SK-N-MC (cell line): Measurements from ENCODE around the gene CCDC82.

Experiments used
- DNase-seq: peaks from one replicate; pipeline ENCODE4 v3.0.0-alpha.2; 2011; ENCODE audit warnings: low read depth, low spot score
- H3K27ac ChIP-seq: fragments of 200-600 bp; sonication (generic); 2 replicates; pipeline ENCODE4 v1.5.1; 2016; ENCODE audit warnings: mixed run types
- H3K36me3 ChIP-seq: fragments of 200-600 bp; sonication (generic); 2 replicates; pipeline ENCODE4 v1.6.1; 2017; ENCODE audit warnings: antibody characterized with exemption, low read length, mixed read lengths; ENCODE audit not compliant: insufficient read depth
- H3K4me3 ChIP-seq: fragments of 200-600 bp; sonication (generic); 2 replicates; pipeline ENCODE4 v1.5.1; 2016
- H3K9ac ChIP-seq: fragments of 200-600 bp; sonication (generic); 2 replicates; pipeline ENCODE4 v1.8.0; 2017; ENCODE audit warnings: mixed run types, mixed read lengths; ENCODE audit not compliant: insufficient read length
- H3K9me3 ChIP-seq: fragments of 200-600 bp; sonication (generic); 2 replicates; pipeline ENCODE4 v1.6.1; 2017; ENCODE audit warnings: low read depth, mild to moderate bottlenecking, antibody characterized with exemption, low read length, moderate library complexity, mixed read lengths
- EZH2 ChIP-seq: fragments of 200-600 bp; sonication (generic); IDR thresholded peaks from one replicate; pipeline ENCODE4 v1.6.1; 2017; ENCODE audit warnings: antibody characterized with exemption
- FOXP2 ChIP-seq: optimal IDR thresholded peaks from 2 replicates; pipeline ENCODE3; 2011; ENCODE audit warnings: mild to moderate bottlenecking, moderate library complexity; ENCODE audit not compliant: insufficient read depth; ENCODE audit errors: extremely low read length, control extremely low read depth
- POLR2AphosphoS5 ChIP-seq: IDR thresholded peaks from 2 replicates; pipeline ENCODE4 v1.6.1; 2012; ENCODE audit warnings: mild to moderate bottlenecking, low read depth, low read length, borderline replicate concordance

Gene CCDC82

DNA sequence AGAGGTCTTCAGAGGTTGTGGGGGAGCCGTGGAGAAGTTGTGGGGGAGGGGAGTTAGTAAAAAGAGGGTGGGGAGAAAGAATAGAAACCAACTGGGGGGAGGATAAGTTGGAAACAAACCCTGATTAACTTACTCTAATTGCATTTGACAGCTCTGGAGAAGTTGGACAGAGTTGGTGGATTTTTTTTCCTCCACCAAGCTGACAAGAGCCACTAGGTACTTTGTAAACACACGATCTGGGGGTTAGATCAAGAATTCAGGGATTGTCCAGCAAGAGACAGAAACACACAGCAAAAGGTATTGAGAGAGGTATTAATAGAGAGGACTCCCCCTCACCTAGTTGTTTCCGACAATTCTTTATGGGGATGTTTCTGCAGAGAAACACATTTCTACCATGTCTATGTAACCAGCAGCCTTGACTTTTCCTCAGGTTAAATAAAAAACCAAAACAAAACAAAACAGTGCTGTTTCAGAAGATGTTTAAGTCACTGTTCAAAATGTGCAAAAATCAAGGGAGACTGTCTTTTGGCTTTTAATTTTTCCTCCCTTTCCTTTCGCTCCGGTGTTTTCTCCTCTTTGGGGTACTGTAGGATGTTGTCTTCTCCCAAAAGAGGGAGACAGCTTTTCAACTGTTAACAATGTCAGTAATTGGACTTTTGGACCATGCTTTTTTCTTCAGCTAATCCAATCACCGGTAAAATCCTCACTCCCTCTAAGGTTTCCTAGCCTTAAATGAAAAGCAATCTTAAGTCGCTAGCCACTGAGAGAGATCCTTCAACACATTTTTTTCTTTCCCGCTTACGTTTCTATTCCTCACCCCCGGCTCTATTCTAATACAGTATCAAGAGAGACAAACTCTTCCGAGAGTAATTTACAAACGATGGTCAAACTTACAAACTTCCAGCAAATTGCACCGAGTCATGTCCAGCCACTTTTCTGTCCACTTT, 47.4 kb downstream of the CCDC82 start:
- no peaks in the 10 kb centered on the region for H3K36me3 ChIP-seq
- no peak for DNase-seq
- peak overlapping the region; percentile 90 for H3K4me3 ChIP-seq
- TF ChIP-seq FOXP2 (no peak), EZH2 (no peak)
- H3K9ac ChIP-seq, result peak overlapping the region; percentile 70
- no peak overlapping the region for H3K27ac ChIP-seq
- H3K9me3 ChIP-seq, result no peaks in the 10 kb centered on the region

DNA sequence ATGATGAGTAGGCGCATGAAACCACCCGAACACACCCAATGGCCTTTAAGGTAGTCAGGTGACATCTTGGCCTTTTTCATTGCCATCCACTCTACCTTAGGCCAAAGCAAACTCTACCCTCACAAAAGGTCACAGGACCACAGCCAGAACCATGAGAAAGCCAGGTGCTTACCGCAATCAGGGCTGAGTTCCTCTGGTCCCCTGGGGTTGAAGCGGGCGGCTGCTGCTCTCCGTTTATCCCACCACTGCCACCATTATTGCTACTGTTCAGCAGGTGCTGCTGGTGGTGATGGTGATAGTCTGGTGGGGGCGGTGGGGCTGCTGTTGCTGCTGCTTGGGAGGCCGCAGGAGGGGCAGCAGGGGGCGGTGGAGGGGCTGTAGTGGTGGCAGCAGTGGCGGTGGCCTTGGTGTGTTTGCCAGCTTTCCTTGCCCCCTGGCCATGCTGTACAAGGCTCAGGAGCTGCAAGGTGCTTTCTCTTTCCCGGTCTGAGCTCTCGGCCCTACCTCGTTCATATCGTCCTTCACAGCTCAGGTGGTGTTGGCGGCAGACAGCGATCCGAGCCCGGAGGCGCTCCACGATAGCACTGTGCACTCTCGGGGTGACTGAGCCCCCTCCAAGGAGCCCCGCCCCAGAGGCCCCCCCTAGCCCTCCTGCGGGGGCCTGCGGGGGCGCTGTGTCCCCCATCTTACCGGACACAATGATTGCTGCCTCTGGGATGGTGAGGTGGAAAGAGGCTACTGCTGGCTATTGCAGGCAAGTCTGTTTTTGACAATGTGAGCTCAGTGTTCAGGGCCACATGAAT, 48.3 kb downstream of the CCDC82 start:
- TF ChIP-seq POLR2AphosphoS5, result no peak
- no peak for TF ChIP-seq EZH2
- no peak for TF ChIP-seq FOXP2
- Histone ChIP-seq H3K27ac (no peak overlapping the region), H3K9ac (no peak overlapping the region), H3K36me3 (no peaks in the 10 kb centered on the region), H3K4me3 (no peak overlapping the region), H3K9me3 (no peaks in the 10 kb centered on the region)
- no peak for DNase-seq

DNA sequence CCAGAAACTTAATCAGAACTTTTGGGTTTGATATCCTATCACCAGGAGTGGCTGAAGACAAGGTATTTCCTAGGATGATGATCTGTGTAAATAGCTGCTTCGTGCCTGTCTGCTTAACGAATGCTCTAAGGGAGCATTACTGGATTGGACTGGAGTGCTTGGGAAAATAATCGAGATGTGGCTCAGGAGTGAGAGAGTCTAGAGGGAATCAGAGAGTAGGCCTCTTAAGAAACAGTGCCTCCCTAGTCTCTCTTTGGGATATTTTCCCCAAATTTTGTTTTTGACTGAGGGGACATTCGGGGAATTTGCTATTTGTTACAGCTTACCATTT, 49.2 kb downstream of the CCDC82 start:
- H3K9ac ChIP-seq, result no peak overlapping the region
- no peak overlapping the region for H3K27ac ChIP-seq
- DNase-seq, result no peak

DNA sequence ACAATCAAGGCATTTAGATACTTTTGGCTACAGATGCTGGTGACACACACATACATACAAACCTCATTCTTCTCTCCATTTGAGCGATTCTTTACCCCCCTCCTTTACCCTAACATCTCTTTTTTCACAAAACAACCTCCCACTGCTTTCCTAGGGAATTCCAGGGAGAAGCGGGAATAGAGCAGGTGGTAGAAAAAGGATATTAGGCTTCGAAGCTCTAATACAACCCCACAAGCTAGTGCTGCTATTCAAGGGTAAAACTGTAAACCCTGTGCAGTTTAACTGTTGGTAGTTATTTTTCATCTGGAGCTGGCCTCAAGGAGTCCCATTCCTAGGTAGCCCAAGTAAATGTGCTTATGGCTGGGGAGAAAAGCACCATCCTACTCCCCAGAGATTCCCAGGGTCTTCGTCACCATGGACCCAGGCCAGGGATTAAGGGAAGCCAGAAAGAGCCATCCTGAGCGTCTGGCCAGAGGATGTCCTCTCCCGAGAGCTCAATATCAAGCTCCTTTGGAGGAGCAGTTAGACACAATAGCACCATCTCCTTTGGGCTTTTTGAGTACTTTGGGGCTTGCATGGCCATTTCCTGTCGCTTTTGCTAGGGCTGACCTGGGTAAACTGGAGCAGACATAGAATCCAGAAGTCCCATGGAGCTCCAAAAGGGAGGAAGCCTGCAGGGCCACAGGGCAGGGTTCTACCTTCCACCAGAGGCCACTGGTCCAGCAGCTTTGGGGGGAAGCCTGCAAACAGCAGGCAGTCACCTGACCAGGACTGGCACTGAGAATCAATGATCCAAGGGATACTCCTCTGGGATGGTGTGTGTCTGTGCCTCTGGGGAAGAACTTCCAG, 49.8 kb downstream of the CCDC82 start:
- Histone ChIP-seq H3K27ac (no peak overlapping the region), H3K9ac (no peak overlapping the region), H3K4me3 (no peak overlapping the region), H3K36me3 (no peaks in the 10 kb centered on the region), H3K9me3 (no peaks in the 10 kb centered on the region)
- TF ChIP-seq EZH2, result no peak
- TF ChIP-seq POLR2AphosphoS5, result no peak
- TF ChIP-seq FOXP2, result no peak
- no peak for DNase-seq

More for the DNA sequence above, 49.2 kb downstream of the CCDC82 start:
- H3K9me3 ChIP-seq, result no peaks in the 10 kb centered on the region
- H3K4me3 ChIP-seq, result no peak overlapping the region
- TF ChIP-seq POLR2AphosphoS5 (no peak), EZH2 (no peak), FOXP2 (no peak)
- H3K36me3 ChIP-seq, result no peaks in the 10 kb centered on the region

DNA sequence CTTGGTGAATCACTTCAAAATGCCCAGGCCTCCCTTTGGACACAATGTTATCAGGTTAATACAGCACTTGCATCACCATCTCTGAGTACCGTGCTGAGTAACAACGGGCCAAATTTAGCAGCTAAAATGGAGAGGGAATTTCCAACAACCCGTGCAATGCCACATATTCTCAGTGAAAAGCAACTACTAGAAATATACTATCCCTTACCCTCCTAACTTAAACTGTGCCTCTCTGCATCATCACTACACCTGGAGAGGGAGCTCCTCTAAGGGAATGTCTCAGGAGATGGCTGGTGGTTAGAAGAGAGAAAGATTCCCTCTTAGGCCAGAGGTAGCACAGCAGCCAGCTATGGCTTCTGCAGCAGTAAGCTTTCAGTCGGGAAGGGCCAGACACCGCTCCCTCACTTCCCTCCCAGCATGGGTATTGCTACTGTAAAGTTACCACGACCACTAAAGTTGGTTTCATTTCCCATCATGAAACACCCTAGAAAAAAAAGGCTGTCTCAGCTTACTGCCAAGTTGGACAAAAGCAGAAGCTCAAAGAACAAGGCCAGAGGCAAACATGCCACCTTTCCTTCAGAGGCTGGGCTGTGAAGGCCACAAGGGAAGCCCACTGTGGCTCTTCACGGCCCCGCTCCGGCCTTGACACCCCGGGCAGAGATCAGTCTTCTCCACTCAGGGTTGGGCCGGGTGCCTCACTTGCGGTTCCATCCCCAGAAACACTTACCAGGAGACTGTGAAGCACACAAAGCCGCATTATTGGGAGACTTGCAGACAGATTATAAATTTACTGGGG, 50.6 kb downstream of the CCDC82 start:
- Histone ChIP-seq H3K9me3 (no peaks in the 10 kb centered on the region), H3K27ac (no peak overlapping the region), H3K9ac (no peak overlapping the region), H3K36me3 (no peaks in the 10 kb centered on the region), H3K4me3 (no peak overlapping the region)
- DNase-seq, result no peak
- TF ChIP-seq FOXP2 (no peak), EZH2 (no peak), POLR2AphosphoS5 (no peak)

DNA sequence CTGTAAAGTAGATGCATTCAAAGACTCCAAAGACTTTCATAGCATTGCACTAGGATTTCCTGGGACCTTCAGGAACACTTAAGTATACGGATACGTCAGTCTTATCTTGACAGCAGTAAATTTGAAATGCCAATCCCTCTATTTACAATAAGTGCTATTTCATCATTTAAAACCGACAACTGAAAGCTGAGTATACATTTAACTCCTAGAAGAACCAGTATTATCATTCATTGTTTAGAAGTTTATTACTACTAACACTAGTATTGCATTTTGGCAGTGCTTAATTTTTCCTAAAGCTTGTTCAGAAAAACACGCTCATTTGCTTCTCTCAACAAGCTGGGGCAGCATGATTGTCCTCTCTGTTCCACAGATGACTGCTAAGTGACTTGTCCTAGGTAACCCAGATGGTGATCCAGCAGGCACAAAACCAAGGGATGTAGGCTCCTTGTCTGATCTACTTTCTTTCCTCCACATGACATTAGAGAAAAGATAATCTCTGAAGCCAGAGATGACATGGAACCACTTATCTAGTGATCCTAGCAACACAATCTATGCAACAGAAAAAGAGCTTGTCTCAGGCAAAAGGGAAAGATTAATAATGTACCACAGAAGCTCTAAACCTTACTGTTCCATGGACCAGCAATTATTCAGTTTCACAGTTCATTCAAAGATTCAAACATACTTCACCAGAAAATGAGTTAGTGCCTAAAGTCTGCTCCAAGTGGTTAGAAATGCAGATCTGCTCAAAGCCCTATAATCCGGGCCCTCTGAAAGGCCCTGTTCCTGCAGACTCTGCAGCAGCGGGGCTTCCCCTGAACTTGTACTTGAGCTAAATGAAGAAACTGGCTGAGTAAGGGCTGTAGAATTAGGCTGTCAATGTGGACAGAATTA, 51.9 kb downstream of the CCDC82 start:
- Histone ChIP-seq H3K9me3 (no peaks in the 10 kb centered on the region), H3K9ac (no peak overlapping the region), H3K27ac (no peak overlapping the region), H3K36me3 (no peaks in the 10 kb centered on the region), H3K4me3 (no peak overlapping the region)
- TF ChIP-seq EZH2, result no peak
- no peak for TF ChIP-seq FOXP2
- no peak for TF ChIP-seq POLR2AphosphoS5
- DNase-seq, result no peak

DNA sequence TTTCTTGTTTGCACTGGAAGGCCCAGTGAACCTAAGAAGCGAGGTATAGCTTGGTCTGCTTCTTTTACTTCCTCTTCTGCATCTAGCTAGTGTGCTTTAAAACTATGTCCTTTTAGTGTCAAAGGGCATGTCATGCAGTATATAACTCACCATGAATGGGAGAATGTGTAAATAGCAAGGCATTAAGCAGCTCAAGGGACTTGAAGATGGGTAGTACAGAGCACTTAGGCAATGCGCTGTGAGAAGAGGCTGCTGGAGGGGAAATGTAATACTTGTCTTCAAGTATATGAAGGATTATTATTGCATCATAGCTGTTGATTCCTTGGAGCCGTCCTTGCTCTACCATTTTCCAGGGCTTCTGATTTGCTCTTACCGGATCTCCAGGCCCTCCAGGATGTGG, 54.3 kb downstream of the CCDC82 start:
- Histone ChIP-seq H3K9ac (no peak overlapping the region), H3K36me3 (no peaks in the 10 kb centered on the region), H3K27ac (no peak overlapping the region), H3K9me3 (no peaks in the 10 kb centered on the region), H3K4me3 (no peak overlapping the region)
- no peak for DNase-seq
- no peak for TF ChIP-seq FOXP2
- no peak for TF ChIP-seq EZH2
- TF ChIP-seq POLR2AphosphoS5, result no peak
